M059J (cell line): ENCODE results near the gene SOSTDC1. TPM values are rescaled to one million over a fixed set of nuclear protein-coding genes. Genes with fewer than 3 reads are reported as not detected.
A peak's percentile ranks its signal among the peaks of the same experiment; 100 is the strongest.
"Not testable (repeated sequence)": the region's sequence is repeated elsewhere in the genome, so short reads cannot be mapped to it uniquely, and the experiment has no call there.

Source experiments
- DNase-seq: peaks from one replicate; pipeline ENCODE4 v3.0.0-alpha.2; 2012; ENCODE audit warnings: low read depth
- total RNA-seq: library from RNA; depleted of rRNA; stranded (reverse); fragments of >200 nt; shearing (Covaris generic); gene quantifications from 2 replicates; pipeline ENCODE4 v1.2.3, GENCODE V29; 2014; rRNA removed

The SOSTDC1 gene, protein sequence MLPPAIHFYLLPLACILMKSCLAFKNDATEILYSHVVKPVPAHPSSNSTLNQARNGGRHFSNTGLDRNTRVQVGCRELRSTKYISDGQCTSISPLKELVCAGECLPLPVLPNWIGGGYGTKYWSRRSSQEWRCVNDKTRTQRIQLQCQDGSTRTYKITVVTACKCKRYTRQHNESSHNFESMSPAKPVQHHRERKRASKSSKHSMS
- total RNA-seq = not detected in 2 replicates

GRCh38 chr7:16465469-16466361 is at the start of gene SOSTDC1:
SOSTDC1 (minus strand) TSS chr7:16465738; CDS start chr7:16465668, 70 bp downstream.
- no peak for DNase-seq

DNA sequence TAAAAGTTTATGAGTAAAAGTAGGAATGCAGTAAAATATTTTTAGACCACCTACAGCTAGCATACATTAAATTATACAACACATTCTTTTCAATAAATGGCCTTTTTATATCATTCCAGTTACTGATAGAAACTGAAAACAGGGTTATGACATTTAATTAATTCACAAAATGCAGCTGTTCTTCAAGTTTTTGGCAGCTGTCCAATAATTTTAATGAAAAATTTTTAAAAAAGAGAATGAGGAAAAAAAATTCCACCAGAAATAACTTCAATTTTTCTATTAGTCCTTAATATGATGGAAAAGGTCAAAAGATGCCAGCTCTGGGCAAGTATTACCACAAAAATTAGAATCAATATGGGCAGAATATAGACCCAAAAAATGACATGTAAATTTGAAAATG is 49.2 kb upstream of the SOSTDC1 start:
- DNase-seq = no peak

DNA sequence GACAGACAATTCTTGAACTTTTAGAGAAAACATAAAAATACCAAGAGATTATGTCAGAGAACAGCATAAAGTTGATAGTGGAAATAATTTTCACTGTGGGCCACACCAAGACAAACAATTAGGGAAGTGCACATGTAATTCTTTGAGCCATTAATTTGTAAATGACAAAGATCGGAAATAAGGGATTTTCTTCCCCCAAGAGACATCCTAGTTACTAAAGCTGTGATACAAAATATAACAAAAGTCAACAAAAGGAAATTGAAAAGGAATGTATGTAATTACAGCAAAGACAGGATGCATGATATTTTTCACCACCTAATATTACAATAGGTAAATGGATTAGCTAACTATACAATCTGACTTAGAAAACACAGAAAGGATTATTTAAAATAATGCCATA is 48.7 kb upstream of the SOSTDC1 start:
- no peak for DNase-seq

- DNase-seq = no peak
Measured at GRCh38 chr7:16512097-16512496, 46.6 kb upstream of the SOSTDC1 start.

DNA sequence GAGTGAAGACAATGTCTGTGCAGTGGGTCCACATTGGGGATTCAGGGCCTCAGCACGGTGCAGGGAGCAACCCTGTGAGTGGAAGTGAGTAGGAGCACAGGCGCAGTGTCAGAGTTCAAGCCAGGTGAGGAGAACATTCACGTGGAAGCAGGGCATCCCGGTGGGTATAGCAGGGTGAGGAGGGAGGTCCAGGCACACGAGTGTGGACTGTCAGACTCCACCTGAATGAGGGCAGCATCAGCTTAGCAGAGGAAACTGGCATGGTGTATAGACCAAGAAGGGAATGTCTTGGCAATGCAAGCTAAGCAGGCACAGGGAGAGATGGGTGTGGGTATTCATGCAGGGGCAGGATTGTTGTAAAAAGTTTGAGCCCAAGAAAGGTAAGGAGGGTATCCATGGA is 45.8 kb upstream of the SOSTDC1 start:
- DNase-seq = no peak

DNA sequence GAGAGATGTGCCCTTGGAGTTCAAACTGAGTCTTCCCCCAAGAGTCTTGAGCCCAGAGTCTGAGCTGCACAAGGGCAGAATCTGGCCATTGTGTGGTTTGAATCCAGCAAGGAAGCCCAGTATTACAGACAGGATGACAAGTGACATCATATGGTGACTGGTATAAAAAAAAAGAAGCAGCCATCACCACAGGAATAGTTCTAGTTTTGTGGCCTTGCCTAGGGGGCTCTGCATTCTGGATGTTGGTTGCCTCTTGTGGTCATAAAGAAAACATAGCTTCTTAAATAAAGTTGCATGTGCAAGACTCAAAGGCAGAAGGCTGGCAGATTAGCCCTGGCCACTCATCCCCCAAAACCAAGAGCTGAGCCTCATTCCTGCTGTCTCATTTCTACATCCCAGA is 44.3 kb upstream of the SOSTDC1 start:
- DNase-seq = peak; percentile 28

- DNase-seq = not testable (repeated sequence)
Measured at GRCh38 chr7:16506422-16506821, 40.9 kb upstream of the SOSTDC1 start.

DNA sequence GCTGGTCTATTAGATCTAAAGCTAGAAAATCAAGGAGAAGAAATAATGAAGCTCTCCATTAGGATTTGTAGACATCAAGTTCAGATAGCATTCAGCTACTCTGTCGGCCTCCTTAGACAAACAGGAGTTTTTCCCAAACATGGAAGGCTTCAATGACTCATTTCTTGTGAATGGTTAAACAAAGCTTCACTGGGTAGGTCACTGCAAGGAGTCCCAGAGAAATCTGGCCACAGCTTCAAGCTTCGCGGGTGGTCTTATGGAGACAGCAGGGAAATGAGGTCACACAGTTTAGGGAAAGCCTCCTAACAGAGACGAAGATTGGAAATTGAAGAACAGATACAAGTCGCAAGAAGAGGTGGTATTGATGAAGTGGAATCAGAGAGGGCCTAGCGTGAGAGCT is 38.5 kb upstream of the SOSTDC1 start:
- peak; percentile 62 for DNase-seq

GRCh38 chr7:16502303-16502702 is 36.8 kb upstream of the SOSTDC1 start:
- no peak for DNase-seq

DNA sequence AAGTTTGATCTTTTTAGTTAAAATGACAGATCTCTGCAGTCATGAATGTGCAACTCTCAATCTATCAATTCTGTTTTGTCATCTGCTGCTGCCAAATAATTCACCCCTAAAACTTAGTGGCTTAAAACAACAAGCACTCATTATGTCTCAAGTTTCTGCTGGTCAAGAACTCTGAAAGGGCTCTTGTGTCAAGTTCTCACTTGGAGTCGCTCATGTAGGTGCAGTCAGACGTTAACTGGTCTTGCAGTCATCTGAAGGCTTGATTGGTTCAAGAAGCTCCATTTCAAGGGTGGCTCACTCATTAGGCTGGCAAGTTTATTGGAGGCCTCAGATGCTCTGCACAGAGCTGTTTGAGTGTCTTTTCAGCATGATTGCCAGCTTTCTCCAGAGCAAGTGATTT is 32.6 kb upstream of the SOSTDC1 start:
- no peak for DNase-seq

GRCh38 chr7:16494955-16495719 is 29.6 kb upstream of the SOSTDC1 start:
- DNase-seq = no peak

GRCh38 chr7:16494551-16494950 is 29.0 kb upstream of the SOSTDC1 start:
- DNase-seq = no peak

DNA sequence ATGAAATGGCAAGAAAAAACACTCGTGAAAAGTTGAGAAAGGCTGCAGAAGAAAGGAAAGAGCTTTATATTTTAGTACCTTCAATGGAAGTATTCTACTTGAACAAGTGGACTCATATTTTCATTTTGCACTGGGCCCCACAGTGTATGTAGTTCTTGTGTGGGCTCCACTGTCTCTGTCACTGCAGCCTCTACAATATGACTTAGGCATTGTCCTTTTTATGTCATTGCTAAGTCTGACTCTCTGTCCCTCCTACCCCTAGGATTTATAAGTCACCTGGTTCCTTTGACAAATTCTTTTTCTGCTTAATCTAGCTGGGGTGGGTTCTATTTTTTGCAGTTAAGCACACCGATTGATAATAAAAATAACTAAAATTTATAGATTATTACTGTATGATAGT is 27.7 kb upstream of the SOSTDC1 start:
- no peak for DNase-seq

DNA sequence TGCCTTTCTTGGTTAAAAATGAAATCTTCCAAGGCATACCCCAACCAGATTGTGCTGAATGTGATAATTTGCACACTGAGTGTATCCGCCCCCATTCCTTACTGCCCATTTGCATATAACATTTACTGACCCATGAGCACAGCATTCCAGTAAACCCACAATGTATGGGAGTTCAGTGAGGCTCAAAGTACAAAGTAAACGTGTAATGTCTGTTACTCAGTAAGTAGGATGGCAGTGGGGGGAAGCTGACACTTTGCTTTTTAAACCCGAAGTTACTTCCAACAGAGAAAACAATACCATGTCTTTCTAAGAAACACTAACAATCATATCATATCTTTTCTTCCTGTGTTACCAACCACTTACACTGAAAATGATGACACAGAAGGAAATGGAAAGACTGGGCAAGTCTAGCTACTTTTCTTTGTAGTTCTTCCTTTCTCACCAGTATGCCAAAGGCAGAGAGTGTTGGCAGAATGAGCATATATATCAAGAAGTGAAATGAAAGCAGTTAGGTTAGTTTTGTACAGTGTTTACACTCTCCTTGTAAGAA is 27.1 kb upstream of the SOSTDC1 start:
- no peak for DNase-seq

DNA sequence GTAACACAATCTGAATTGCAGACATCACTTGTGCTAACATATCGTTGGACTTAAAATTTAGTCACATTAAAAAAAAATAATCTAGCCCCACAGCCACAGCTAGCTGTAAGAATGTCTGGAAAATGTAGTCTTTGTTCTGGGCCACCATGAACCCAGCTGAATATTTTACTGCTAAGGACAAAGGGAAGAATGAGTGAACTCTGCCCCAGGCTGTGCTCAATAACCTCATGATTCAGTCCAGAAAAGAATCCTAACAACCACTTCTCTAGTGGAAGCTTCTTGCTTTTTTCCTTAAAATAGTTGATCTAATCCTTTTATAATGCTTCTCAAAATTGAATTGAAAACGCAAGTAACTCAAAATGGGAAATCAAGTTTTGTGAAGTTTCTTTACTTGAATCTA is 25.6 kb upstream of the SOSTDC1 start:
- peak; percentile 39 for DNase-seq

- peak; percentile 90 for DNase-seq
Measured at GRCh38 chr7:16484453-16485158, 19.1 kb upstream of the SOSTDC1 start.

DNA sequence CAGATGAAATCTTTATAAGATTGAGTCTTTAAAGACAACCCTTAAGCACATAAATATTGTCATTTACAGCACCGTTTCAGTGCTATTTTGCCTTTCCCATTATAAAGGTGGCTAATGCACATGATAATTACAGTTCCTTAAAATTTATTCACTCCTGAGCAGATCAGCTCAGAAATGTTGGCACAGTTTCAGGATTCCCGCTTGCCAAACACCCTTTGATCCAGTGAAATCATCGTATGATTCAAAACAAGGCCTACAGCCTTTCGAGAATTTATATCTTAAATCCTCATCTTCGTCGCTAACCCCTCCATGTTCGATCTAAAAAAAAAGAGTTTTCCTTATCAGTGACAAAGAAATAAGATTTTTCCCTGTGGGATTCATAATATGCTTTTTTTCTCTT is 14.1 kb upstream of the SOSTDC1 start:
- DNase-seq = no peak

GRCh38 chr7:16479161-16479560 is 13.6 kb upstream of the SOSTDC1 start:
- DNase-seq = no peak

DNA sequence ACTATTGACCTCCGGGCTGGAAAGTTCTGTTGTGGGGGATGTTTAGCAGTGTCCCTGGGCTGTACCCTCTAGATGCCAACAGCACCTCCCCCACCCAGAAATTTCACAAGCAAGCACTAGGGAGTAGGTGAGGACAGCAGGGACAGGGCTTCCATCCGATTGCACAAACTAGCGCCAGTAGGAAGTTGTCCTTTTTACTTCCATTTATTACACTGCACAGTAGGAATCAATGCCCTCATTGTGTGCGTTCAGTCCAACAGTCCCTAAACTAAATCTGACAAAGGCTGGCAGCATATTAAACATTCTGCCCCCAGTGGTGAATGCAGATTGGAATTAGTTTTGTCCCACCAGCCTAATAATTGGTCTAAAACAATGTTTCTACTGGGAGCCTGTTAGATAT is 6.4 kb upstream of the SOSTDC1 start:
- no peak for DNase-seq

GRCh38 chr7:16463949-16464715 is 1.4 kb downstream of the SOSTDC1 start:
- DNase-seq = no peak

DNA sequence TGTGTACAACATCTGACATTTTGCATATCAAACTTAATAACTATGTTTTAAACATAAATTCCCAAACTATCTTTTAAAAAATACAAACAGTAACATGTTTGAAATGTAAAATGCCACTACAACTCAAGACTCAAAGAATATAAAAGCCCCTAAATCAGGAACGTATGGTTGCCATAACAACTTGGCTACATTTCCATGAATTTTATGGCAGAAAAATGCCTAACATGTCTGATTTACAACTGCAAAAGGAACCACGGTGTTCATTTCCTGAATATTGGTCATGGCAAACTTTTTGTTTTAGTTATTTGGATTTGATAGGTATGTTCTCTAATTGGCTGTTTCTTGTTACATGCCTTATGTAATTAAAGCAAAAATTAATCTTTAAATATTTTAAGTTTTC is 2.0 kb downstream of the SOSTDC1 start:
- DNase-seq = no peak
